Kidney (tissue), 14 donors: ENCODE results near the gene MYH15. TPM values are rescaled to one million over a fixed set of nuclear protein-coding genes. Genes with fewer than 3 reads are reported as not detected.

Experiments used
- DNase-seq, 5 donors: peaks; one replicate each; pipeline ENCODE4 v3.0.0-alpha.2; 2013 to 2020
- FAIRE-seq: peaks from 2 replicates; lab custom pipeline; 2012; peaks lifted over from hg19 to GRCh38; lab: Jason Lieb, UNC
- H3K27ac ChIP-seq, 2 donors: one replicate each; pipeline ENCODE4 v1.7.0; 2013; ENCODE audit warnings: low read depth in 2 of 2, low read length in 2 of 2, inconsistent platforms in 1 of 2
- H3K27me3 ChIP-seq: one replicate; pipeline ENCODE4 v1.7.1; 2013; ENCODE audit warnings: low read length, inconsistent platforms; ENCODE audit not compliant: control insufficient read depth, insufficient read depth
- H3K36me3 ChIP-seq, 3 donors: one replicate each; pipeline versions ENCODE4 v1.7.0 to v1.7.1; 2013; ENCODE audit warnings: low read length in 3 of 3, control low read depth in 1 of 3, inconsistent platforms in 1 of 3; ENCODE audit not compliant: insufficient read depth in 3 of 3, control insufficient read depth in 2 of 3
- H3K4me1 ChIP-seq, 3 donors: one replicate each; pipeline versions ENCODE4 v1.7.0 to v1.7.1; 2013; ENCODE audit warnings: low read length in 3 of 3, inconsistent platforms in 1 of 3, low read depth in 1 of 3; ENCODE audit not compliant: control insufficient read depth in 2 of 3, insufficient read depth in 2 of 3
- H3K4me3 ChIP-seq, 3 donors: one replicate each; pipeline versions ENCODE4 v1.7.0 to v1.8.1; 2013; ENCODE audit warnings: low read length in 3 of 3, control low read depth in 1 of 3, inconsistent platforms in 1 of 3
- H3K9ac ChIP-seq, 3 donors: one replicate each; pipeline versions ENCODE4 v1.7.0 to v1.7.1; 2013; ENCODE audit warnings: low read length in 3 of 3, control low read depth in 1 of 3, inconsistent platforms in 1 of 3
- H3K9me3 ChIP-seq, 3 donors: one replicate each; pipeline versions ENCODE4 v1.7.0 to v1.7.1; 2013; ENCODE audit warnings: low read length in 3 of 3, control low read depth in 1 of 3, inconsistent platforms in 1 of 3; ENCODE audit not compliant: control insufficient read depth in 2 of 3, insufficient read depth in 1 of 3
- CTCF ChIP-seq: IDR thresholded peaks from 3 replicates; pipeline ENCODE4 v1.5.1; 2012; ENCODE audit warnings: mild to moderate bottlenecking, moderate library complexity, borderline replicate concordance; ENCODE audit not compliant: insufficient read depth; ENCODE audit errors: extremely low read depth
- intact Hi-C: fragments of 100-400 bp; cut with DNase I; formaldehyde crosslinking; loops from one replicate; pipeline ENCODE4 v1.11.1; 2022
- polyA plus RNA-seq: library from polyadenylated mRNA; stranded (reverse); fragments of 350-450 nt; fragmentation: Illumina TruSeq; extraction: RNeasy Lipid Tissue Mini Kit (QIAGEN cat#74804); gene quantifications from one replicate; pipeline ENCODE4 v1.2.3, GENCODE V29; 2014; ENCODE audit warnings: low read depth, low replicate concordance; ENCODE audit not compliant: insufficient read depth
- total RNA-seq: library from RNA; stranded (reverse); fragmentation: NEBNext Ultra II Directional; extraction: Animal tissue kit (Norgen Biotek cat#: 25700); gene quantifications from one replicate; pipeline ENCODE4 v1.2.1, GENCODE V29; 2021
- donor health status: control.
- donor health status: control.
- donor health status: control.
- donor health status: control.
- donor health status: control.
- donor health status: DM: yes; HTN: yes; CAD: no.
- donor health status: Normal renal cell carcinoma (clear cell type).

MYH15 gene
- total and polyA plus RNA-seq, 2 donors from 2014 or later: 0.44 TPM; not detected in 1

GRCh38 chr3:108352176-108352575 lies 158.2 kb downstream of the MYH15 start:
- intact Hi-C loops: no loop called here
- no peaks in the 10 kb centered on the region for H3K27me3 ChIP-seq
- no peak for DNase-seq
- no peaks in the 10 kb centered on the region for H3K9me3 ChIP-seq
- no peaks in the 10 kb centered on the region for H3K4me1 ChIP-seq
- no peak for TF ChIP-seq CTCF
- no peak overlapping the region for H3K9ac ChIP-seq
- no peaks in the 10 kb centered on the region for H3K36me3 ChIP-seq
- no peak overlapping the region for H3K27ac ChIP-seq
- FAIRE-seq: no peak
- H3K4me3 ChIP-seq: no peak overlapping the region

GRCh38 chr3:108346301-108347227 lies 163.8 kb downstream of the MYH15 start:
- DNase-seq (no peak), FAIRE-seq (no peak)
- H3K27ac ChIP-seq: no peak overlapping the region
- H3K9ac ChIP-seq: no peak overlapping the region
- intact Hi-C loops: no loop called here
- TF ChIP-seq CTCF: no peak
- no peaks in the 10 kb centered on the region for H3K9me3 ChIP-seq
- no peaks in the 10 kb centered on the region for H3K36me3 ChIP-seq
- H3K4me1 ChIP-seq: no peaks in the 10 kb centered on the region
- H3K27me3 ChIP-seq: no peaks in the 10 kb centered on the region
- no peak overlapping the region for H3K4me3 ChIP-seq

- no peaks in the 10 kb centered on the region for H3K27me3 ChIP-seq
- peak in 1 of 5 donors; percentile 14 for DNase-seq
- no peak overlapping the region for H3K27ac ChIP-seq
- intact Hi-C loops: no loop called here
- no peak for TF ChIP-seq CTCF
- no peak overlapping the region for H3K9ac ChIP-seq
- no peaks in the 10 kb centered on the region for H3K4me1 ChIP-seq
- no peaks in the 10 kb centered on the region for H3K36me3 ChIP-seq
- FAIRE-seq: no peak
- H3K4me3 ChIP-seq: no peak overlapping the region
- no peaks in the 10 kb centered on the region for H3K9me3 ChIP-seq
These were observed 164.7 kb downstream of the MYH15 start for GRCh38 chr3:108345492-108346205.
